HG03575 (cell line): ENCODE data around the gene GSTO2.

ENCODE experiments used
- ATAC-seq: cut with Tn5 transposase; IDR thresholded peaks from one replicate; pipeline ENCODE4 v1.9.1; 2021; ENCODE audit not compliant: unreplicated experiment, insufficient number of reproducible peaks, low FRiP score; ENCODE audit errors: extremely low read depth

Gene GSTO2

GRCh38 chr10:104332243-104333031, 63.5 kb downstream of the GSTO2 start:
- ATAC-seq = no peak

GRCh38 chr10:104333032-104333727, 64.2 kb downstream of the GSTO2 start:
- no peak for ATAC-seq

DNA sequence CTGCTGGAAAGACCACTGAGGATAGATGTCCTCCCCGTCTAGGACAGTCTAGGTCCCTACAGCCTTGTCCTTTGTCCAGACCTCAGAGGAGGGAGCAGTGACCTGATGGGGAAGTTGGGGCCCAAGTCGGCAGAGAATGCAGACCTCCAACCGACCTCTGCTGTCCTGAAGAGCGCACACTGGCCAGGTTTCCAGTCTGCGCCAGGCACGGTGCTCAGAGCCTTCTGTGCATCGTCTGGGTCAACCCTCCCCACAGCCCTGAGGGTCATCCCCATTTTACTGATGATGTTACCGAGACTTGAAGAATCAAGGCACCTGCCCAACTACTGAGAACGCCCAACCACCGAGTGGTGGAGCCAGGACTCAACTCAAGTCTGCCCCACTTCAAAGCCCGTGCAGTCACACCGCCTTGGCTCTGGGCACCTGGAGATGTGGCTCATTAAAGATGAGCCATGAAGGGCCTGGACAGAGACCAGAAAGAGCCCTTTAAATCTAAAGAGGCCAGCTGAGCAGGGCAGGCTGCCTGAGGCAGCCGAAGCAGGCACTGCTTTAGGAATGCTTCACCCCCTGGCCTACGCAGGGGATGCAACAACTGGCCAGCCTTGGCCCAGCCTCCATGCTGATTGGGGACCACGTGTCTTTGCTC, 64.9 kb downstream of the GSTO2 start:
- ATAC-seq = no peak

- ATAC-seq = no peak
These were observed 65.6 kb downstream of the GSTO2 start for GRCh38 chr10:104334561-104334960.

DNA sequence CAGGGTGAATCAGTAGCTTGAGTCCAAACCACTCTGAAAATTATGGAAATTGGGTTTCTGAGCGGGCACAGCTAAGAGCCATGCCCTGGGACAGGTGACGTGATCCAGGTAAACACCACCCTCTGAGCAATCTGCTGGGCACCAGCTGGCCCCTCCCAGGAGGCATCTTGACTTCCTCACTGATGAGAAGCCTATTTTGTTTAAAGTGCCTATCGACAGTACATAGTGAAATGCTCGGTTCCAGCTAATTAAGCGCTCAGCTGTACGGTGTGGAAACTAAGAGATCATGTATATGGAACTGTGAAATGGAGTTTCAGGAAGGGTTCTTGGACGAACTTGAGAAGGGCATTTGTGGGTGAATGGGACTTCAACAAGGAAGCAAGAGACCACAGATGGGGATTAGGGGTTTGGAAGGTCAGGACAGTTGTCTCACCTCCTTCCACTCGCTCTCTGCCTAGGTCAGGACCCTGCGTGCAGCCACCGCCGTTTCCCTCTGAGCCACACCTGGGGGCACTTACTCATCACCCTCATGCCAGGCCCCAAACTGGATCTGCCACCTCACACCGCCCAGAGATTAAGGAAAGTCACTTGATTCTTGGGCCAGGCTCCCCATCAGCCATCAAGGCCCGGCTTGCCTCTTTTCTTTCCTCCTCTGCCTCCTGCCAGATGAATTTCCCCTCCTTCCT, 66.1 kb downstream of the GSTO2 start:
- ATAC-seq = no peak

GRCh38 chr10:104336821-104337467, 68.0 kb downstream of the GSTO2 start:
- ATAC-seq = no peak

DNA sequence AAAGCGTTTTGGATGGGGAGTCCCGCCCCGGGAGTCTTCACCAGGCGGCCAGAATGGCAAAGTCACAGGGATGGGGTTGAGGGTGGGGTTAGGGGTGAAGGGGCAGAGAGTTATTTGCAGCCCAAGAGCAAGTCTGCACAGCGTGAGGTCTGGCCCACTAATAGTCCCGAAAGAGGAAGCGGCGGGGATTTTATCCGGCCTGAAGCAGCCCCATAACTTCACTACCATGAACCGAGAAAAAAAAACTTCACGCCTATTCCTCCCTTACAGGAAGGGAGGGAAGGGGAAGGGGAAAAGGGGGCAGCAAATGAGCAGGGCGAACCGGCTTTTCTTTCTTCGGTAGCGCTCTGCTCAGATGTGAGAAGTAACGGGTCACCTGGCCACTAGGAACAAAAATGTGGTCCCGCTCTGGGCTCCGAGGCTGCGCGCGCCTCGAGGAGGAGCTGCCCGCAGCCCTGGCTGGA, 68.6 kb downstream of the GSTO2 start:
- no peak for ATAC-seq

- ATAC-seq = peak; percentile 52
These were observed 69.2 kb downstream of the GSTO2 start, which contains the start of gene ITPRIP for GRCh38 chr10:104337985-104338735. Gene ITPRIP (minus strand): TSS chr10:104338465. CDS start chr10:104316051, 22,414 bp downstream.

DNA sequence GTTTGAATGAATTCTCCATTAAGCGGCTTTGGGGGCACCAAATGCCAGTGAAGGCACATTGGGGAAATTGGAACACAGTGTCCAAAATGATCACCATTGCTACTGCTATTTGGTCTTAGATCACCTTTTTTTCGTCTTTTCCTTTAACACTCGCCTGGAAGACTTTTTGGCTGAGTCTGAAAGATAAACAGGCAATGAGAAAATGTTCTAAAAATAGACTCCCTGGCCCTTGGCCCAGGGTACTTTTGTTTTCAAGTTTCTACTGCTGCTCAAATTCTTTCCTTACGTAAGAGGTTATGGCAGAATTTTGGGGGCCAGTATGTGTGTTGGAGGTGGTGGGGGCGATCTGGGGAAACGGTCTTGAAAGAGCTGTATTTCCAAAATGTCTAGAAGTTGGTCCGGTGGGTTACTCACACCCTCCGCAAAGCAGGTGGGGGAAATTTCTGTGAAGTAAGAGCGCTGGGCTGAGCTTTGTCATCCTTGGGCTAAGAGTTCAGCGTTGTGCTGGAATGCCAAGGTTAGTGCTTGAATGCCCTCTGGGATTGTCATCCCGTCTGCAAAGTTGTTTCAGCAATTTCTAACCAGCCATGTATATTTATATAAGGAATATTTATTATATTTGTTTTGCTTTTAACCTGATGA, 70.6 kb downstream of the GSTO2 start:
- ATAC-seq = no peak

DNA sequence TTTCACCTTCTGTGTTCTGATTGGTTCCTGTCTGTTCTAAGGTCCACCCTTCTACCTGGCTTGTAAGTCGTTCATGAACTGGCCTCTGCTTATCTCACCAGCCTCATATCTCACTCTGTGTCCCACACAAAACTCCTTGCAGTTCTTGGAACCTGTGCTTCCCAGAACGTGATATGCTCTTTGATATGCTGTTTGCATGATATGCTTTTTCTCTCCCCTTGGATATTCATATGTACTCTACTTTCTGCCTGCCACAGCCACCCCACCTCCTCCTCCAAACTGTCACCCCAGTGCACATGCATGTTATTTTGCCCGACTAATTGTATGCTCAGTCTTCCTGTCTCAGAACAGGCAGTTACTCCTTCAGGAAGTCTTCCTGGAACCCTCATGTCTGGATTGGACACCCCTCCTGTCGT, 71.1 kb downstream of the GSTO2 start:
- ATAC-seq = no peak

- ATAC-seq = no peak
These were observed 71.7 kb downstream of the GSTO2 start for GRCh38 chr10:104340641-104341040.

GRCh38 chr10:104342941-104343411, 74.0 kb downstream of the GSTO2 start:
- no peak for ATAC-seq

DNA sequence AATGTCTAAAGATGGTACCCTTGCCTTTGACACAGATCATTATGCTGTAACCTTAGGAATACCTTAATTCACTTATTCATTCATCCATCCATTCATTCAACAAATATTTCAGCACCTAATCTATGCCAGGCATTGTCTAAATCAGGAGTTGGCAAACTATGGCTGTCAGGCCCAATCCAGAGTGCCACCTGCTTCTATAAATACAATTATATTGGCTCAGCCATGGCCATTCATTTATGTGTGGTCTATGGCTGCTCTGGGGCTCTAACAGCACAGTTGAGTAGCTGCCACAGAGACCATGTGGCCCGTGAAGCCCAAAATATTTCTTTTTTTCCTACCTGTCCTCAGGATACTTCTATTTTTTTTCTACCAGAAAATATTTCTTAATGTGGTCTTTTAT, 75.2 kb downstream of the GSTO2 start:
- ATAC-seq = no peak

- ATAC-seq = no peak
These were observed 76.5 kb downstream of the GSTO2 start for GRCh38 chr10:104345515-104345914.

GRCh38 chr10:104345941-104346340, 77.0 kb downstream of the GSTO2 start:
- no peak for ATAC-seq

- no peak for ATAC-seq
These were observed 78.5 kb downstream of the GSTO2 start for GRCh38 chr10:104347295-104348045.

DNA sequence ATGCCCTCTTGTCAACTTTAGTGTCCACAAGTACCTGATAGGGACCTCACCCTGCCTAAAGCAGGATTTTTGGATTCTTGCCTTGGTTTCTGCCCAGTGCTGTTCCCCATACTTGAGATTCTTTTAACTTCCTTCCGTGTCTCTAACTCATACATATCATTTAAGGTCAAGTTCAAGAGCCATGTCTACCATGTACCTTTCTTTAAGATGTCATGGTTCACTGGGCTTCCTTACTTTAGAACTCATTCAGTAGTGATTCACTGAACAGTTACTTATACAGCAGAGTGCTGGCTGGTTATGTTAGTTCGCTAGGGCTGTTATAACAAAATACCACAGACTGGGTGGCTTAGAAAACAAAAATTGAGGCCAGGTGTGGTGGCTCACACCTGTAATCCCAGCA, 79.6 kb downstream of the GSTO2 start:
- no peak for ATAC-seq
